Dedifferentiated amniotic fluid mesenchymal stem cell (primary cell): ENCODE data around the gene CDH4.

ENCODE experiments used
- DNase-seq: peaks from one replicate; pipeline ENCODE4 v3.0.0-alpha.2; 2016; ENCODE audit errors: extremely low spot score

The CDH4 gene

DNA sequence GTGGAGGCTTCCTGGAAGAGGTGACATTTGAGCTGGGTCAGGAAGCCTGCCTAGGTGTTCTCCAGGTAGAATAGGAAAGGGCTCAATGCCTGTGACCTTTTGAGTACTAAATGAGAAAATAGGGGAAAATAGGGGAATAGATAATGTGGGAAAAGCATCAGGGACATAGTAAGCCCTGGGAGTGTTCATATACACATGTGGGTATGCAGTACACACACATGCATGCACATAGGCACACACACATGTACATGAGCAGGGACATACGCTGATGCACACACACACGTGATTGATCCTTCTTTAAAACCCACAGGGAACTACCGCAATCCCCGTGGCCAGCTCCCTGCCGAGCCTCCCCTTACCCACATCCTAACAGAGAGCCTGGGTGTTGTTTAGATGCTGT is 351.7 kb downstream of the CDH4 start:
- no peak for DNase-seq

DNA sequence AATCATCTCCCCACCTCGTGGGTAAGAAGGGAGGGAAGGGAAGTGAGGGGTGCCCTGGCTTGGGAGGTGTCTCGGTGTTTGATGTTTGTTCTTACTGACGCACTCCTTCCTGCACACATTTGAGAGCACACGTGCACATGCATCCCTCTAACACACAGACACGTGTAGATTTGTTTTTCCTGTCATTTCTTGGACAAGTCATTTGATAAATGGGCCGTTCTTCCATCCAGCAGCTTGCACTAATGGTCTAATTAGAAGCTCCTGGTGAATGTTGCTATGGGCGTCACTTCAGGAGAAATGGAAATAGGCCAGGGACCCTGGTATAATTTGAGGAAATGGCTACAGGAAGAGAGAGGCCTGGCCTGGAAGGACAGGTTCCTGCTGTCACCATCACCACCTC is 352.5 kb downstream of the CDH4 start:
- DNase-seq: no peak

- DNase-seq: no peak
Observed at GRCh38 chr20:61605283-61605682, 353.2 kb downstream of the CDH4 start.

DNA sequence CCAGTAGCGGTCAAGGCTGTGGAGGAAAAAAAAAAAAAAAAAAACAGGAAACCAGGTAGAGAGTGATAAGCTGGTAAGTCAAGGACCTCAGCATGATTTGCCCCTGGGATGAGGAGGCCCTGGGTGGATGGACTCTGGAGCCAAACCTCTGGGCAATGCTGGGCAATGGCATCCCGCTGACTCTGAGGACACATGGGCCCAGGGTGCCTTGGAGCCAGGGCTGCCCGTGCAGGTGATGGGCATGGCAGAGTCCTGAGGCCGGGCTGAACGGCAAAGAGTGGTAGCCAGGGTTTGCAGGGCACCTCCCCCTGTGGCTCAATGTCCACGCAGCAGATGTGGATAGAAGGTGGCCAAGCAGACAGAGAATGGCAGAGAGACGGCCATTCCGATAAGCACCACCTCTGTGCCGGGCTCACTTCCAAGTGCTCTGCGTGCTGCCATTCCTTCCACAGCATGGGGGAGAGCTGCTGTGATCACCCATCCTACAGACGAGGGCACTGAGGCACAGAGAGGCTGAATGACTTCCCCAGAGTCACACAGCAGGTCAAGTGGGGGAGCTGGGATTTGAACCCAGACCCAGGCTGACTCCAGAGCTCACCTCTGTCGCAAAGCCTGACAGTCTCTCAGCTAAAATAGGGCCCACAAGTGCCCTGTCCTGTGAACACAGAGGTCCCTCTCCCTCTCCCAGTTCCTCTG is 353.9 kb downstream of the CDH4 start:
- no peak for DNase-seq

GRCh38 chr20:61608275-61609085 is 356.4 kb downstream of the CDH4 start:
- DNase-seq: no peak

DNA sequence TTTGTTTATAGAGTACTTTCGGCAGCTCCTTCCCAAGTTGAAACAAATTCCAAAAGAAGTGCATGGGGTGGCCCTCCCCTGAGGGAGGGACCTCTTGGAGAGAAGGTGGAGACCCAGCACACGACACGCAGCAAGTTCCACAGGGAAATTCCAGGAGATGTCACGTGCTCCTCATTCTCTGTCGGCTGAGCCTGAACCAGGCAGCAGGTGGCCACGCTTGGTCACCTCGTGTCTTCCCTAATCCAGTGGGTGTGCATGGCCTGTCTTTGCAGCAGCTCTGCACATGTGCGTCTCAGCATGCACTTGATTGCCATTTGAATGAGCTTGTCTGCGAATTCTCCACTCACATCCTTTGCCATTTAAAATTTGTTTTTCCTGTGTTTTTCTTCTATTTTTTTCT is 357.4 kb downstream of the CDH4 start:
- no peak for DNase-seq

GRCh38 chr20:61611401-61612180 is 359.5 kb downstream of the CDH4 start:
- DNase-seq: no peak

DNA sequence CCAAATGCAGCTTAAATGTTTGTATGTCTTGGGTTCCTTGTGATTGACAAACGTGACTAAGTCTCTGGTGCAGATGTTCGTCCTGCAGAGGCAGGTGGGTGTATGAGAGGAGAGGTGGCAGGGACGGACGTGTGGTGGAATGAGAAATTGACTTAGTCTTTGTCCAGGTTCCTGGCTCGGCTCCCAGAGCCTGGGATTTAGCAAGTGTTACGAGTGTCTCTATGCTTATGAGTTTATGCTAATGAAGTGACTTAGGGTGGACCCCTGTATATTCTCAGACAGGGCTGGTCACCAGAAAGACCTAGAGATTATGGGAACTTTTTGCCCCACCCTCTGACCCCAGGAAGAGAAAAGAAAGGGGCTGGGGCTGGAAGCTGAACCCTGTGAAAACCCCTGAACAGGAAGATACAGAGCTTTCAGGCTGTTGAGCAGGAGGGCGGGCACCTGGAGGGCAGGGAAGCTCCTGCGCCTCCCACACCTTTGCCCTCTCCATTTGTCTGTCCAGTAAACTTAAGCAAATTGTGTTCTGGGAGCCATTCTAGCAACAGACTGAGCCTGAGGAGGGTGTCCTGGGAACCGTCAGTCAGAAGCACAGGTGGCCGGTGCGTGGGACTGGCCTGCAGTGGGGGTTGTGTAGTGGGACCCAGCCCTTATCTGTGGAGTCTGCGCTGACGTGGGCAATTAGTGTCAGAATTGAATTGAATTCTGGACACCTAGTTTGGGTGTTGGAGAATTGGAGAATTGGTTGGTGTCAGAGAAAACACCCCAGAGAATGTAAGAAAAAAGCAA is 362.1 kb downstream of the CDH4 start:
- no peak for DNase-seq

- no peak for DNase-seq
Observed at GRCh38 chr20:61614706-61615100, 362.6 kb downstream of the CDH4 start.

- DNase-seq: no peak
Observed at GRCh38 chr20:61615806-61616205, 363.7 kb downstream of the CDH4 start.

DNA sequence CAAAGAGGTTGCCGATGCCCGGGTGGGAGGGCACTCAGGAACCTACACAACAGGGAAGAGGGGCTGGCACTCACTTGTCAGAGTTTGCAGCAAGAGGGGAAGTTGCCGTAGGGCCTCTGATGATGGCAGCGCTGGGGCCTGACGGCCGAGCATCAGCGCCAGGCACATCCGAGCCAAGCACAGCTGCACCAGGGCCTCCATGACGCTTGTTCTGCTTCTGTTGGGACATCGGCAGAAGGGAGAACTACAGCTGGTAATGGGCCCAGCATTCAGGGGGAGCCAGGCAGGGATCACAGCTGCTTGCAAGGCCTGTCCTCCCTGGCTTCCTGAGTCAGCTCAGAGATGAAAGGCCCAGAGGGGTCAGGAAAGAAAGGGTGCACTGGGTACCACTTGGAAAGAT is 367.7 kb downstream of the CDH4 start:
- no peak for DNase-seq

DNA sequence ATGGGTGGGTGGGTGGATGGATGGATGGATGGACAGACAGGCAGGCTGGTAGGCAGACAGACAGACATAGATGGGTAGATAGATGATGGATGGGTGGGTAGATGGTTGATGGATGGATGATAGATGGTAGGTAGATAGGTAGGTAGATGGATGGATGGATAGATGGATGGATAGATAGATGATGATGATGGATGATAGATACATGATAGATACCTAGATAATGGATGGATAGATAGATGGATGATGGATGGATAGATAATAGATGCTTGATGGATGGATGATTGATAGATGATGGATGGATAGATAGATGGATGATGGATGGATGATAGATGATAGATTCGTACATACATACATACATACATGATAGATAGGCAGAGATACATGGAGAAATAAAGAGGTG is 368.1 kb downstream of the CDH4 start:
- DNase-seq: no peak

DNA sequence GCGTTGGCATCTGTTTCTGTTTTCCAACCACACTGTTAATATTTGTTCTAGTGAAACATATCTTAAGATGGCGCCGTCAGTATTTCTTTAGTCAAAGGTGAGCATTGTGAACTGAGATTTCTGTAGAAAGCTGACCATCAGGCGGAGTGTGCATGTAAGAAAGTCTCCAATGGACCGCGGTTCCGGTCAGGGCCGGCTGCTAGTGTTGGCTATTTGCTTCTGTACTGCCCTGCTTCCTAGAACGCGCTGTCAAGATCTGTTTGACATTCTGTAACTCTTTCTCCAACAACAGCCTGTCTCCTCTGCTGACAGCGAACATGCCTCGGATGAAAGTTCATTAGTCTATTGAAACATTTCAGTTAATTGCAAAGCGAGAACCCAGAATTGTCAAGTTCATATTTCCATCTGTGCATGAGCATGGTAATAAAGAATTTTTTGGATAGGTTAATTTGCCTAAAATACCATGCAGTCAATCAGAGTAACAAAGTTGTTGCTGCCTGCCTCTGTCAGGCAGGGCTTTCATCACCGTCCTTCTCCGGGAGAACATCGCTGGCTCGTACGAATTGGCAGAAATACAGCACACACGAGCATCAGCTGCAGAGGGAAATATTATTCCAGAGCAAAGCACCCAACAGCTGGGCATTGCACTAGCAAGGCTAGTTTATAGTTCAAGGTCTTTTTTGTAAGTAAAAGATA is 369.1 kb downstream of the CDH4 start:
- DNase-seq: no peak

- no peak for DNase-seq
Observed at GRCh38 chr20:61621852-61622251, 369.8 kb downstream of the CDH4 start.

GRCh38 chr20:61623451-61623850 is 371.4 kb downstream of the CDH4 start:
- DNase-seq: no peak

DNA sequence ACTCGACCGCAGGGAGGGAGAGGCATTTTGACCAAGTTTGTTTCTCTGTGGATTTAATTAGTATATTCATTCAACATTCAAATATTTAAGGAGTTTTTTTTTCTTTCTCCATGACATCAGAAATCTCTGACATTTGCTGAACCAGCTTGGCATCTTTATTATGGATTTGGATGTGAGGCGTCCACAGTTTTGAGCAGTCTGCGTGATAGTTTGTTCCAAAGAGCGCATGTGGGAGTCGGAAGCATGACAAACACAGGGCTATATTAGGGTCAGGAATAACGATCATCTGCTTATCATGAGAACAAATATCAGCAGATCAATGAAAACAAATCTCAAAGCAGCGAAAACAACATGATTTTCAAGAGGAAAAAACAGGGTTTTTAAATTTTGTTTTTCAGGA is 373.2 kb downstream of the CDH4 start:
- DNase-seq: no peak

DNA sequence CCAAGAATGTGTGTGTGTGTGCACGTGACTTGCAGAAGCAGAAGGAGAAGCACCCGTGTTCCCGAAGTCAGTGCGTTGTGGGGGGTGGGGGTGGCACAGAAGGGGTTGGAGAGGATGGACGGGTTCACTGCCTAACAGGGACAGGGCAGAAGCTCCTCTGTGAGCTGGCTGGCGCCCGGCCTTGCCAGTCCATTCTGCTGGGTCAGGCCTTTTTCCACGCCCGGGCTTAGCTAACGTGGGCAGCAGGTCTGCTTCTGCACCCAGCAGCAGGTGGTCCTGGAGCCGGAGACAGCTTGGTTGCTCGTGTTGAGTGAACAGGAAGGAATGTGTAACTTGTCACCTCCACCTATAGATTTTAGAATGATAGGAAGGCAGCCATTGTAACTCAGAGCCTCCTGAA is 374.4 kb downstream of the CDH4 start:
- DNase-seq: no peak

DNA sequence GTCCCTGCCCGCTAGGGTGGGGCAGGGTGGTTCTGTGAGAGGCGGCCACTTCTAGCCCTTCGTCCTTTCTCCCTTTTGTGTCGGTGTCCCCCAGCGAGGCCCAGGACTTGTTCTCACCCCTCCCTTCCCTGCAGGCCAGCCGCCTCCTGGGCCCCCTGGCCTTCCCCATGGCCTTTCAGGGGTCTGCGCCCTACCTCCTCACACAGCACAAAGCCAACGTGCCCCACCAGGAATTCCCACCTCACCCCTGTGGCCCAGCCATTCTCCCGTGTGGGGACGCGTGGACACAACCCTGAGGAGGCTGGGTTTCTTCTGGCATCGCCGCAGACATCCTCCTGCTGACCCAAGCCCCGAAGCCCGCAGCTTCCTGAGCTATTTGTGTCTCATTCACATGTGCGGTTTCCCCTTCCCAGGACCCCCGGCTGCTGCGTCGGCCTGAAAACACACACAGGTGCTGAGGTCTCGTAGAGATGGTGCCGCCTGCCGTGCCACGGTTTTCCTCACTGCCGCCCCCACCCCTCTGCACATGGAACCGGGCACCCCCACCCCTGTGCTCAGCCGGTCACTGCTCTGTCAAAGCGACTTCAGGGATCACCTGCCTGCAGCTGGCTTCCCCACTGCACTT is 375.8 kb downstream of the CDH4 start:
- no peak for DNase-seq

DNA sequence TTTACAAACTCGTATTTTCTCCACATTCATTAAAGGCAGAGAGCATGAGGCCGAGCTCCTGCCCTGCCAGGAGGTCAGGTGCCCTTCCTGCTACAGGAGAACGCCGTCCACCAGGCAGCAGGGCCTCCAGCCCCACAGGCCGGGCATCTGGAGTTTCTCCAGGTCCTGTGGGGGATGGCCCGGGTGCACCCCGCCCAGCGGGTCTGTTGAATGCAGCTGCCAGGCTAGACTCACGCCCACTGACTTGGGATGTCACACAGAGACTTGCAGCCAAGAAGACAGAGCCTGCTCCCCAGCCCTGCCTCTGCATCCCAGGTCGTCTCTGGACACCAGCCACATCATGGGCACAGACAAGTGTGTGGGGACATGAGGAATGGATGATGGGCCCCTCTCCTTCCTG is 376.4 kb downstream of the CDH4 start:
- no peak for DNase-seq

DNA sequence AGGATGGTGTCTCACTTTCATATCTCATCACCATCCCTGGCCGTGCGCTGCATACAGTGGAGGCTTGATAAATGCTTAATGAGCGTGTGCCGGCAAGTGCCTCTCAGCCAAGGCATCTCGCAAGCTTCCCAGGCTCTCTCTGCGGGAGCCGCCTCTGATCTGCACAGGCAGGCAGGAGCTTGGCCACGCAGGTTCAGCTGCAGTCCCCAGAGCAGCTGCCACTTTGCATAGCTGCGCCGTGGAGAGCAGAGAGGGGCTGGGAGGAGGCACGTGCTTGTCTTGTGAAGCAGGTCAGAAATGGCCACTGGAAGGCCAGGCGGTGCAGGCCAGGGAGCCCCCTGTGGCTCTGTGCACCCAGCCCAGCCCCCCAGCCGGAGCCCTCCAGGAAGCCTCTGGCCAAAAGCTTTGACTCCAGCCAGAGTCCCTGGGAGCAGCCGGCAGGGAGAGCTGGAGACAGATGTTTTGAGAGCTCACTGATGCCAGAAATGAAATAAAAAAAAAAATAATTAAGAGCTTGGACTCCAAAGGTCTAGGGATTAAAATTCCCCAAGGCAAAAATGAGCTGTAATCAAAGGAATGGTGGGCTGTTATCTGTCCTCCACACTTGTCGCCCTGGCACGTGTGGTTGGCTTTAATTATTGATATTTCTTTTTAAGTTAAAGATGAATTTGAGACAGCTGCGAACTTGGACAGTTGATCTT is 377.0 kb downstream of the CDH4 start:
- no peak for DNase-seq
